GM19043 (cell line): ENCODE data around the gene HPS1.
"Not testable (repeated sequence)": the region's sequence is repeated elsewhere in the genome, so short reads cannot be mapped to it uniquely, and the experiment has no call there.

ENCODE experiments used
- ATAC-seq: cut with Tn5 transposase; IDR thresholded peaks from one replicate; pipeline ENCODE4 v1.9.1; 2021; ENCODE audit warnings: low read depth; ENCODE audit not compliant: unreplicated experiment

The HPS1 gene

DNA sequence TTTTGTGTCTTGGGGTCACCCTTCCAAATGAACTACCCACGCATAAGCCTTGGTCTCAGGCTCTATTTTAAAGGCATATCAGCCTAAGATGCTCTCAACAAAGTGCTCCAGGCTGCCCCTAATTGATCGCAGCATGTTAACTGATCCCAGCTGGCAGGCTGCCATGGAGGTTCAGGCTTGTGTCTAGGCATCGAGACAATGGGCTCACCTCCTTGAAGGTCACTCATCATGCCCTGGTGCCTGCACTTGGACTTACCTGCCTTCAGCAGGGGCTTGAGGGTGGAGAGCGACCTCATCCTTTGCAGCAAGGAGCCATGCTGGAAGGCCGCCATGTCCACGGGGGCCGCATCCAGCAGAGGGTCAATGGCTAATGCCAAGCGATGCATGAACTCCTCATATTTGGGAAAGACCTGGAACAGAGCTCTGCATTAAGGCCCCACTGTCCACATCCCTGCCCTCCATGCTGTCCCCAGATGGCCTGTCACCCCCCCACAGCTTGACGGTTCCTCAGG is 49.6 kb downstream of the HPS1 start:
- no peak for ATAC-seq

DNA sequence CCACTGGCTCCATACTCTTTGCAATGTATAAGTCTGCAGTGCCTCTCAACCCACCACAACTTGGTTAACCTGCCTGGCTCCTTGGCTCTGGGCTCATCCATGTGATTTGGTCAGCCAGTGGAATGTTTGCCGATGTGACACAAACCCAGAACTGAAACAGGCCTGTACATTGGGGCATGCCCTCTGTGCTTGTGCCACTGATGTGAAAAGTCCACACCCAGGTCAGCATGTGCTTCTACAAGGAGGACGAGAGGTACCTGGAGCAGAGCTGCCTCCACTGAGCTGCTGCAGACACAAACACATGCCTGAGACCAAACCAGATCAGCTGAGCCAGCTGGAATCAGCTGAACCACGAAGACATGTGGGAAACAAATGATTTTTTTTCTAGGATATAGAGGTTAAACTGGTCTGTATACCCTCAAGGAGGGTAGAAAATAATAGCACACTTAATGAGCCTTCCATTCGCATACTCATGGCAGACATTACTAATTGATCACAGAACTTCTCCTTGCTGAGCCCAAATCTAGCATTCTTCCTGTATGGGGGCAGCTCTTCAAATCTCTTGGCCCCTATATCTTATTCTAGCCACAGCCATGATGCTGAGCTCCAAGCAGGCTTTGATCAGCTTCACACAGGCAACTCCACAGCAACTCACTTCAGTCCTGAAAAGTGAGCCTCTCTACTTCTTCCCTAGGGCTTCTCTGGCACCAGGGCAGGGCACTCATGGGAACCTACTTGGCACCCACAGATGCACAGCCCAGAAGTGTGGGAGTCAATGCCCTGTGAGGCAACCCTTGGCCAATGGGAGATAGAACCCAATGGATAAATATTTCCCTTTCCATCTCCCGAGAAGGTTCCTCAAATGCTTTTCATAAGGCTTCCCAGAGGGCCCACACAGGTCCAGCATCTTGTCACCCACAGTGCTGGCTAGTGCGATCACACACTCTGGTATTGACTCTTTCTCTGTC is 50.4 kb downstream of the HPS1 start:
- no peak for ATAC-seq

DNA sequence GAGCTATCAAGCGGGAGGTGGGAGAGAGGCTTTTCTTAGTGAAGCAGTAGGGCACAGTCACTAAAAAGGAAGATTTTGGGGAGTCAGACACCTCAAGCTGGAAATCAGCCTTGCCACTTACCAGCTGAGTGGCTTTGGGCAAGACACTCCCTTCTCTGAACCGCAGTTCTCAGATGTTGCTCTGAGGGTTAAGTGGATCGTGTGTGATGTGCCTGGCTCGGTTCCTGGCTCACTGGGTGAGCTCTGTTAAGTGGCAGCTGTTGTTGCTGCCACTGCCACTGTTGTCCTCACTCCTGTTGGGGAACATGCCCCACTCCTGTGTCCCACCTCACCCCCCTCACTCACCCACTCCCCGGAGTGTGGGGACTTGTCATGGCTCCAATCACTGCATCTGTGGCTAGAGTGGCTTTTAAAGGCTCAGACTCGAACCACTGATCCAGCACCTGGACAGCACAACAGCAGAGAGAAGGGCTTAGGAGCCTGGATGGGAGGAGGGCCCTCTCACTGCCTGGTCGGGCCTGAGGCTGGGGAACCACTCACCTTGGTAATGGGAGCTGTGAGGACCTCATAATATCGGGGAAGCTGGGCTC is 51.8 kb downstream of the HPS1 start:
- no peak for ATAC-seq

DNA sequence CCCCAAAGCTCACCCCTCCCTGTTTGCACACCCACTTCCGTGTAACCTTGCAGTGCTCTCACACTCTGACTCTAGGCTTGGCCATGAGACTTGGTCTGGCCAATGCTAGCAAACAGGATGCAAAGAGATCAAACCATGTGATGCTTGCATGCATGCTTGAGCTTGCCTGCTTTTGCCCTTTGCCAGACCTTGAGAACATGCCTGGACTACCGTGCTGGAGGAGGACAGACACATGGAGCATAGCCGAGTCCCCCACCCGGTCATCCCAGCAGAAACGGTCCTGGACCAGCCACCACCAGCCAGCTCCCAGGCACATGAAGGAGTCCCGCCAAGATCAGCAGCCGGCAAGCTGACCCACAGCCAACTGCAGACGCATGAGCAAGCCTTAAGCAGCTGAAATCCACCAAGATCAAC is 55.1 kb downstream of the HPS1 start:
- no peak for ATAC-seq

DNA sequence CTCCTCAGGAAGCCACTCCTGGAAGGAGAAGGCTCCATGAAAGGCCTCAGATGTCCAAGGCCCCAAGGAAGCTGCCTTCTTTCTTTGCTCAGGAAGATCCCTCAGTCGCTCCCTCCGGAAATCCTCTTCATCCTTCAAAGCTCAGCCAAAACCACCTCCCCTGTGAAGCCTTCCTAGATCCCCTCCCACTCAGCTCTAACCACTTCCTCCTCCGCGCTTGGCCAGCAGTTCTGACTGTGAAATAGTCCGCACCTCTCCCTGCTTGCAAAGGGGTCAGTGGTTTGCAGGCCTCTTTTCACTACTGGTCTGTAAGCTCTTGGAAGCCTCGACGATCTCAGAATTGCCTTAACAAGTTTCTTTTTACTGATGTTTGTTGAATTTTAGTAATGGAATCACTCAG is 55.7 kb downstream of the HPS1 start:
- no peak for ATAC-seq

DNA sequence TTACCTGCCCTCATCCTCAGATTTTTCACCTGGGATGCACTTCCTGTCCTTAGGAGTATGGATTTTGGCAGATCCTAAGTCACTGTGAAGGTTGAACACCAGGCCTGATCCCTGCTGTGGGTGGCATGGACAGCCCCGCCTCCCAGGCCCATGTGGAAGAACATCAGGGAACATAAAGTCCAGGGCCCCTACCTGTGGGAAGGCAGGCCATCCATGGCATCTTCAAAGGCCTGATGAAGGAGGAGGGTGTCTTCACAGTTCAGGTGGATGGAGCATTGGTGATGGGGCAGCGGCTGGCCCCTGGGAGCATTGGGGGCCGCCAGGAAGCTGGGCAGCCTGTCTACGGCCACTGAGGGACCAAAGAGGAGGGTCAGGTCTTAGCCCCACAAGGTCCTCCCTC is 56.3 kb downstream of the HPS1 start:
- no peak for ATAC-seq

DNA sequence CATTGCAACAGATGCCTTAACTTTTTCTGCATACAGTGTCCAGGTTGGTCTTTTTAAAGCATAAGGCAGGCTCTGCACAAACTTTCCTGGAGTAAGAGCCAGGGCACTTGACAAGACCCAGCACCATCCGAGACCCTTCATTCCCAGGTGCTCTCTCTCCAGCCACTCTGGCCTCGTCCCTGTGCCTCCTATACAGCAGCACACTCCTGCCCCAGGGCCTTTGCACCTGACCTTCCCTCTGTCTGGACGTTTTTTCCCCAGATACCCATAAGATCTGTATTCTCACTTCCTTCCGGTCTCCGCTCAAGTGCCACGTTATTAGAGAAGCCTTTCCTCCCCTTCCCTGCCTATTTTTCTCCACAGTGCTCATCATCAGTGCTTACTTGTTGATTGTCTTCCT is 57.3 kb downstream of the HPS1 start:
- ATAC-seq: no peak

DNA sequence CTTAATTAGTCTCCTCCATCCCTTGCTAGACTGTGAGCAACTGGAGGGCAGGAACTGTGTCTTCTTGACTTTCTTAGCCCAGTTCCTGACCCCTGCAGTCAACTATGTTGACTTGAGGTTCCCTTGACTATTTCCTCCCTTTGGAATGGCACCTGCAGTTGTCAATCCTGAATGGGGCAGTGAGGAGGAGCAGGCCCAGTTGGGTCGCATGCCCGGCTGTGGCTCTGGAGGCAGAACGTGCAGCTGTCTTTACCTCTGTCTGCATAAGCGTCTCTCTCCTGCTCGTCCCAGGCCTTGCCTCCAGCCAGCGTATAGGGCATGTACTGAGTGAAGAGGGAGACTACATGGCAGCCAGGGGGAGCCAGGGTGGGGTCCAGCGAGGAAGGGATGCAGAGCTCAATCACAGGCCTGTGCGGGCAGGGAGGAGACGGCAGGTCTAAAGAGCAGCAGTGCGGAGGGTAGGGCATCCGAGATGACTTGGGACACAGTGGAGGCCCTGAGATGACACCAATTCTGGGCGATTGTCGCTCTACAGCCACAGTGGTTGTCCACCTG is 58.6 kb downstream of the HPS1 start:
- no peak for ATAC-seq

DNA sequence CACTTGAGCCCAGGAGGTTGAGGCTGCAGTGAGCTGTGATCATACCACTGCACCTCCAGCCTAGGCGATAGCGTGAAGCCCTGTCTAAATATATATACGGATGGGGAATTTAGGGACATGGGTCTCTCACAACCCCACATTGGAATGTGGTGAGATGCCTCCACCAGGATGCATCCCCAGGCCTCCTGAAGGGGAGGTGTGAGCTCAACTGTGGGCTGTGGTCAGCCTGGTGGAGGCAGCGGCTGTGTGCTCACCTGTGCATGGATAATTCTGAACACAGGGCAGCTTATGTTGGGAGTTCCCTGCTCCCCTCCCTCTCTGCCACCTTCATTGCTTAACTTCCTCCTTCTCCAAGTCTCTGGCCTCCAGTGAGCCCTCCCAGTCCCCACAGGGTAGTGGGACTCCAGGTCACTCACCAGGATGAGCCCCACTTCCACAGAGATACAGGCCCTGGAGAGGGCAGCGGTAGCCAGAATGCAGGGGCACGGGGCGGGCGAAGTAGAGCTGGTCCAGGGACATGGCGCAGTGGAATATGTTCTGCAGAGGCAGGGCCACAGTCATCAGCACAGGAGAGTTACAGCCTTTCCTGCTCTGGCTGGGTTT is 62.1 kb downstream of the HPS1 start:
- ATAC-seq: no peak

DNA sequence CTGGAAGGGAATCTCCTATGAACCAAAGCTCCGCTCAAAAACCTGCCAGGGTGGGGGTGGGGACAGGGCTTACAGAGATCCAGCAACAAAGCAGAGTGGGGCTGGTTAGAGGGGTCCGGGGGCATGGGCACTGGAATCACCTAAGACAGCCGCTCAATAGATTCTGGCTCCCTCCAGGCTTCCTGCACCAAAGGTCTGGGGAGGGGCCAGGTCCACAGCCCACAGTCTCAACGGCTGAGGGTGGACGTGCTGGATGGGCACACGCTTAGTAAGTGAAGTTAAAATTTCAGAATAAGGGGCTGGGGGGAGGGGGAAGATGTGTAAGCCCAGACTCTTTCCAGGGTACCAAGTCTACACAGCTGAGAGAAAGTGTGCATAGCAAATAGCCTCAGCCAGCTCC is 62.9 kb downstream of the HPS1 start:
- no peak for ATAC-seq

DNA sequence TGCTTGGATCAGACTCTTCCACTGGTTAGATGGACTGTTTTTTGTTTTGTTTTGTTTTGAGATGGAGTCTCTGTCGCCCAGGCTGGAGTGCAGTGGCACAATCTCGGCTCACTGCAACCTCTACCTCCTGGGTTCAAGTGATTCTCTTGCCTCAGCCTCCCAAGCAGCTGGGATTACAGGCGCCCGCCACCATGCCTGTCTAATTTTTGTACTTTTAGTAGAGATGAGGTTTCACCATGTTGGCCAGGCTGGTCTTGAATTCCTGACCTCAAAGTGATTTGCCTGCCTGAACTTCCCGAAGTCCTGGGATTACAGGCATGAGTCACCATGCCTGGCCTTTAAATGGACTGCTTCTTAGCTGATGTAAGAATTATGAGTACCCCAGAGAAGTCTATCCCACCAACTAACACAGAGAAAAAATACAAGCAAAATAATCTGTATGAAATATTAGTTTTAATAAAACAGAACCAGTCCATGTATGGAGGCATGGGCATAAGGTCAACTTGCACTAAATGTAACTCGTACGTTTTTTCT is 63.5 kb downstream of the HPS1 start:
- not testable (repeated sequence) for ATAC-seq

DNA sequence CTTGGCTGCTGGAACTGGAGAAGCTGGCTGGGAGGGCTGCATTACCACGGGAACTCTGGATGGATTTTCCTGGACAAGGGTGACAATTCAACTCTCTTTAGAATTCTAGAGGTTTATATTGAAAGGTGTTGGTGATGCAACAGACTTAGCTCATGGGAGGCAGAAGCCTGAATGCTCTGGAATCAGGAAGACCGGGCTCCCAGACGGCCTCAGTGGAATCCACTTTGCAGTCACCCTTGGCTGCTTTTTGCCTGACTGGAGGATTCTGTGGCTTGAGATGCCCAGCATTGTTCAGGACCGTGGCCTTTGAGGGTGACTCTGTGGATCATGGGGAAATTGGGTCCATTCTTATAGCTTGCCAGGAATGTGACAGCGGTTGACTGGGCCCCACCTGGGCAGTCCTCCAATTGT is 64.0 kb downstream of the HPS1 start:
- no peak for ATAC-seq

DNA sequence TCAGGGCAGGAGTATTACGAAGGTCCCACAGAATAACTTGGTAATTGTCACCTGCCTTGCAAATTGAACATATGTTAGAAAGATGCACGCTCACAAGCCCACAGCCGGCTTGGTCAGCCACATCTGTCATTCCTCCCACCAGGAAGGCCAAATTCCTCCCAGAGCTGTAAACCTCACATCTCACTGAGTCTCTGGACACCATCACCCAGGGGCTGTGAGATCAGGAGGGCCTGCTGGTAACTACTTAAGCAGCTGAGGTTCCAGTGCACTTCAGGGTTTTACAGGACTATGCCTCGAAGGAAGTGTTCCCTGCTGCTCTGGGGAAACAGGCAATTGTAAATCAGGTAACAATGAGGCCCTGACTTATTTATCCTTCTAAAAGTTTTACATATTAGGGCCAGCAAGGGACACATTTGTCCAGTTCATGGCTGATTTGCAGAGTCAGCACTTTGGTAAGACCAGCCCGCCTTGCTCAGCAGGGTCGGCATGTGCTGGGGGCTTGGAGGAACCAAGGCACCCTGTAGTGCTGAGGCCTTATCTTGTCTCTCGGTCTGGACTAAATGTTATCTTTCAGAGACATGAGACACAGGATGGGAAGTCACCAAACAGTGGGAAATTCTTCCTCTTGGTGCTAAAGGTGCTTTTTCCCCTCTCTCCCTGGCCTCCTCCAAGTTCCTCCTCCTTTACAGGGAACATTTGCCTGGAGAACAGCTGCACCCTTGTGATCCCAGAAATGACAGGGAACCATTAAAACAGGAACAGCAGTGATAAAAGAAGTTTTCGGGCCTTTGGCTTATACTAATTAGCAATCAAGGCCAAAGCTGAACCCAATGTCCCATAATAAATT is 66.0 kb downstream of the HPS1 start:
- no peak for ATAC-seq

DNA sequence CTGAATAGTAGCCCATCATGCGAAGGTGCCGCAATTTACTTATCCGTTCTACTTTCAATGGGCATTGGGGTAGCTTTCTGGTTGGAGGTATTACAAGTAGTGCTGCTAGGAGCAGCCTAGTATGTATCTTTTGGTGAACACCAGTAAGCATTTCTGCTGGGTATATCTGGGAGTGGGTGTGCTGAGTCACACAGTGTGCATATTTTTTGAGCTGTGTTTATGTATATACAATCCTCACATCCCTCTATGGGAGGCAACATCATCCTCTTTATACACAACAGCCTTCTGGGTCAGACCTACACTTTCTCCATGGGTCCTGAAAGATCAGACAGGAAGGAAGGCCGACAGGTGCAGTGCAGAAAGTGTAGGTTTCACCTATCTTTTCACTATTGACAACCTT is 68.0 kb downstream of the HPS1 start:
- ATAC-seq: no peak

DNA sequence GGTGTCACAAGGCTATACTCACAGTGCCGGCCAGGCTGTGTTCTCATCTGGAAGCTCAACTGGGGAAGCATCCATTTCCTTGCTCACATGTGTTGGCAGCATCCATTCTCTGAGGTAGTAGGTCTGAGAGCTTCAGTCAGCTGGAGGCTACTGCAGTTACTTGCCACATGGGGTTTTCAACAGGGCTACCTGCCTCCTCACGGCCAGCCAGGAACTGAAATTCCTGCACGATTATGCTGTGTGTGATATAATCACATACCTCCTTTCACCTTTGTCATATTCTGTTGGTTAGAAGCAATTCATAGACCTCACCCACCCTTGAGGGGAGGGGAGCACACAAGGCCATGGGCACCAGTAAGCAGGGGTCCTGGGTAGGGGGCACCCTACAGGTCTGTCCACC is 69.2 kb downstream of the HPS1 start:
- ATAC-seq: no peak

DNA sequence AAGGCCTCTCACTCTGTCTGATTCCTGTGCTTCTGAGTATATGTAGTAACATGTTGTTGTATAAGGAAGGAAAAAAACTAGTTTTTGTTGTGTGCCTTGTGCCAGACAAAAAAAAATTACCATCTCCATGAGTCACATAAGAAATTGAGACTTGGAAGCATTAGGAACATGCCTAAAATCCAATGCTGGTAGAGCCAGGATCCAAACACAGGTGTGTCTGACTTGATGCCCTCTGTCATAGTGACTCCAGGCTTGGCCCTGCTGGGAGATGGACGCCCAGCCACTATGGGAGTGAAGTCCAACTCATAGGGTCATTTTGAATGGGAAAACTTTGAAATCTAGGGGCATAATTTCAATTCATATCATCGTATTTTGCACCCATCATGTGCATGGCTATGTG is 69.7 kb downstream of the HPS1 start:
- ATAC-seq: no peak

DNA sequence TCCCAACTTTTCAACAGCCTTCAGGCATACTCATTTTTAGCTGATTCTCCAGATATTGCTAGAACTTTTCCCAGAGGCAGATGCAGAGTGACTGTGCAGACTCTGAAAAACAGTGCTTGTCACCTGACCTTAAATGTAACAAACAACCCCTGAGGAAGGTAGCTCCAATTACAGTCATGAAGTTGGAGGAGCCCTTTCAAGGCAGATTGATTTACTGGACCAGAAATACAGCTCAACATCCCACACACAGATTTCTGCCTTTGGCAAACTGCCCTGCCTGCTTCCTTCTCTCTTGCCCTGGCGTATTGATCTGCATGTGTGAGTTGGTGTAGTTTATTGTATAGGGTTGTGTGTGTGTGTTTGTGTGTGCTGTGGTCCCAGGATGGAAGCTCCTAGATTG is 70.2 kb downstream of the HPS1 start:
- no peak for ATAC-seq

DNA sequence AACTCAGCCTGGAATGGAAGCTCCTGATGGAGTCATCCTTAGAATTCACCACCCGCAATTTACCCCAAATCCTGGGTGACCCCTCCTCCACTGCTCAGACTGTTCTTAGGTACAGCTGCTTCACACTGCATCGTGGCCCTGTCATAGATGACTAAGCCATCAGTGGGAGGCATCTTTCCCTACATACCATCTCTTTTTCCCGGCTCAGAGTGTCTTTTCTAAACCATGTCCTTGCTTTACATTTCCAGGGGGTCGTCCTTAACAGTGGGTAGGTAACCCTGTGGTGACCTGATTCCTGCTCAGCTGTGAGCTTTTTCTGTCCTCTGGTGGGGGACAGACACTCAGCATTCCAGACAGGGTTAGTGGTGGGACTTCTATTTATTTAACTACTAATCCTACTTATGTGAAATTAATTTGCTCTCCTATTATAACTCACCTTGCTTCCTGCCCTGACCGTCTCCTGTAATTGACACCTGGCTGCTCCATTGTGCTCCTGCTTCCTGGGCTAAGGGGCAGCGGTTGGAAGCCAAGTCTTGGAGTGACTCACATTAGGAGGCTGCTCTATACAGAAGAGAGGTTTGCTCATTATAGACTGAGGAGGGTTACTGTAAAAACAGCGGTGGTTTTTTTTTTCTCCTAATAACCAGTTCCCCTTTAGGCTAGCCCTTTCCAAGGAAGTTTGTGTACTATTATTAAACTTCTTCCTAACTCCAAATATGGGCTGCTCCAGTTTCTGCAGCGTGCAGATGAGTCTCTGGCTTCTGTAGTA is 72.3 kb downstream of the HPS1 start:
- no peak for ATAC-seq

DNA sequence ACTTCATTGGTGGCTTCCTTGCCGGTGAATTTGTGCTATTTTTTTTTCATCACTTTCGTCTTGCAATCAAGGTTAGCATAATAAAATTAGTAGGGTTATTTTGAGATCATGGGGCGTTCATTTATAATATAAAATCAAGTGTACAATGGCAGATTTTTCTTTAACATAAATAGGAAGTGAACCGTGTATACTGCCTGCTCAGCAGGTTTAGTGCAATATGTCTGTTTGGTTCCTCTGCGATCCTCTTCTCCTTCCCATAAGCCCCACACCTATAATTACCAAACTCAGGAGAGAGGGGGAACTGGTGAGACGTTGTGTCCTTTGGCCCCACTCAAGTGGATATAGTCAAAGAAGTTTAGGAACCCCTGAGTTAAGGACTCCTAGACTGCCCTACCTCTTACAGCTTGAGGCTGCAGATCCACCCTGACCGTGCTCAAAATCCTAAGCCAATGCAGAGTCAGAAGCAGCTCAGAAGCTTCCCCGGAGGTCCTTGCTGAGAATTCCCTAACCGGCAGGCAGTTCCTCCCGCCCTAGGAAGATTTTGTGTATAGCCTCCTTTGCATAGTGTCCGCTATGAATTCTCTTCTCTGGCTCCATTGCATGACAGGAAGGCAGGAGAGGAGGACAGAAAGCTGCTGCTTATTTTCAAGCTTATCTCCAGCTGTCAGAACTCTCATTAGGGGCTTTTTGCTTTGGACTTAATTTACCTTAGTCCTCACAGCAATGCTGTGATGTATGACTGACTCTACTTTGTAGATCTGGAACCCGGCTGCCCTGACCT is 73.3 kb downstream of the HPS1 start:
- no peak for ATAC-seq
